ENCODE results near the gene COPS9. TPM values are rescaled to one million over a fixed set of nuclear protein-coding genes. Genes with fewer than 3 reads are reported as not detected.

COPS9 gene
- total RNA-seq, 1 experiment from 2014 or later: 473 TPM

DNA sequence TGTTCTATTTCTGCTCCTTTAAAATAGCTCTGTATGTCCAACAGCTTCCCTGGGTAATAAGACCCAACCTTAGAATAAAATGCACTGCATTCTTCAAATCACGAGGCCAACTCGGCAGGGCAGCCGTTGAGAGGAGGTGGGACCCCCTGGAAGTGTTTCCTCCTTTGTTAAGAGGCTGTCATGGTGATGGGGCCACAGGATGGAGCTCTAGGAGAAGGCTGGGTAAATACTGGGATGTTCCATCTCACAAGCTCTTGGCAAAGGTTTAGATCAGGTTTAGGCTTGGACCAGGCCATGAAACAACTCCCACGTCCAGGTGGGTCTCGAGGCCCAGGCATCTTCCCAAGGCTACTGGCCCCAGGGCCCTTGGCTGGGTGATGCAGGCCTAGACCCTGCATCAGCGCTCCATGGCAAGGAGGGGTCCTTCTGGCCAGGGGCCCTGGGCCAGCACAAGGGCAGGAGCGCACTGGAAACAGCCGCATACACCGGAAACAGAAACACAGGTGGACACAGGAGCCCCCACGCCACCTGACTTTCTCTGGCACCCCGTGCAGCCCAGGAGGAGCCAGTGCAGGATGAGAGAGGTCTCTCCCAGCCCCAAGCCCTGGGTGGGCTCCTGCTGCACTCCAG is 43.2 kb upstream of the COPS9 start:
- H2AFZ ChIP-seq (ENCODE audit: low read length): no peak overlapping the region
- H3K4me1 ChIP-seq (ENCODE audit: insufficient read depth, low read length): no peaks in the 10 kb centered on the region
- no peaks in the 10 kb centered on the region for H3K9me2 ChIP-seq (replicated peaks; ENCODE audit: low read length)
- ATAC-seq (no peak), DNase-seq (no peak)
- TF ChIP-seq EZH2phosphoT487 (IDR thresholded peaks at IDR 0.05; ENCODE audit: borderline replicate concordance, low read length) (no peak), CTCF (conservative IDR thresholded peaks at IDR 0.05; ENCODE audit: low read depth, low read length) (no peak), EZH2 (IDR thresholded peaks at IDR 0.05; ENCODE audit: low read length, unreplicated experiment) (no peak)
- POLR2A ChIA-PET (ENCODE audit: unreplicated experiment): no interaction called here
- intact Hi-C loops (cut with micrococcal nuclease): no loop called here
- CTCF ChIA-PET: no interaction called here
- no peaks in the 10 kb centered on the region for H3F3A ChIP-seq (ENCODE audit: low read length, unreplicated experiment)
- BruUV-seq (replicated peaks): no TSS peak
- no peak overlapping the region for H3K4me3 ChIP-seq (ENCODE audit: low read length)
- H3K36me3 ChIP-seq (ENCODE audit: low read depth, low read length): no peaks in the 10 kb centered on the region
- H3K27ac ChIP-seq (ENCODE audit: low read length): no peak overlapping the region
- peaks cover 87% of the 10 kb centered on the region for H3K27me3 ChIP-seq (ENCODE audit: low read length)
- H4K20me1 ChIP-seq (ENCODE audit: low read length): no peaks in the 10 kb centered on the region
- H3K4me2 ChIP-seq (ENCODE audit: low read length): no peak overlapping the region
- no peaks in the 10 kb centered on the region for H3K79me2 ChIP-seq (ENCODE audit: low read length)
- no peaks in the 10 kb centered on the region for H3K9me3 ChIP-seq (ENCODE audit: low read length)
- H3K9ac ChIP-seq (ENCODE audit: low read length): no peak overlapping the region

DNA sequence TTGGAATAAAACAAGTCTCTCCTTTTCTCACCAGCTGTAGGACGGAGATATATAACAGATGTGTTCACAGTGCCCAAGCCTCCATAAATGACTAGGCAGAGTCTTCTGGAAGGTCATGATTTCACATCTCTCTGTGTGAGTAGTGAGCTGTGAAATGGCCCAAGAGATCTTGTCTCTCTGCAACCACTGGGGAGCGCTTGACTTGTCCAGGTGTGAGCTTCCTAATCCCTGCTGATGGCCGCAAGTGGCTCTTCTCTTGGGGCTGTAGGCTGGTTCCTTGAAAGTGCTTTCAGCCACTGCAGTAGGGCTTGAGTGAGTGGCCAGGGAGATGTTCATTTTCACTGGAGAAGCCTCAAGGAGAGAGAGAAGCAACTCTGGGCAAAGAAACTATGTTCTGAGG is 42.5 kb upstream of the COPS9 start:
- H4K20me1 ChIP-seq (ENCODE audit: low read length): no peaks in the 10 kb centered on the region
- ATAC-seq (no peak), DNase-seq (no peak)
- no peaks in the 10 kb centered on the region for H3K9me3 ChIP-seq (ENCODE audit: low read length)
- ChIA-PET CTCF (no interaction called here), POLR2A (ENCODE audit: unreplicated experiment) (no interaction called here)
- no peaks in the 10 kb centered on the region for H3K79me2 ChIP-seq (ENCODE audit: low read length)
- H3K4me1 ChIP-seq (ENCODE audit: insufficient read depth, low read length): no peaks in the 10 kb centered on the region
- H3K4me2 ChIP-seq (ENCODE audit: low read length): no peak overlapping the region
- H3K9ac ChIP-seq (ENCODE audit: low read length): no peak overlapping the region
- no TSS peak for BruUV-seq (replicated peaks)
- no peaks in the 10 kb centered on the region for H3K36me3 ChIP-seq (ENCODE audit: low read depth, low read length)
- H3K4me3 ChIP-seq (ENCODE audit: low read length): no peak overlapping the region
- peaks cover 86% of the 10 kb centered on the region for H3K27me3 ChIP-seq (ENCODE audit: low read length)
- no peaks in the 10 kb centered on the region for H3F3A ChIP-seq (ENCODE audit: low read length, unreplicated experiment)
- no peak overlapping the region for H3K27ac ChIP-seq (ENCODE audit: low read length)
- no peak overlapping the region for H2AFZ ChIP-seq (ENCODE audit: low read length)
- intact Hi-C loops (cut with micrococcal nuclease): no loop called here
- no peaks in the 10 kb centered on the region for H3K9me2 ChIP-seq (replicated peaks; ENCODE audit: low read length)
- no peak for TF ChIP-seq EZH2 (IDR thresholded peaks at IDR 0.05; ENCODE audit: low read length, unreplicated experiment)
- no peak for TF ChIP-seq EZH2phosphoT487 (IDR thresholded peaks at IDR 0.05; ENCODE audit: borderline replicate concordance, low read length)
- no peak; the same call in 1 of the 2 replicates for TF ChIP-seq CTCF (conservative IDR thresholded peaks at IDR 0.05; ENCODE audit: low read depth, low read length)

DNA sequence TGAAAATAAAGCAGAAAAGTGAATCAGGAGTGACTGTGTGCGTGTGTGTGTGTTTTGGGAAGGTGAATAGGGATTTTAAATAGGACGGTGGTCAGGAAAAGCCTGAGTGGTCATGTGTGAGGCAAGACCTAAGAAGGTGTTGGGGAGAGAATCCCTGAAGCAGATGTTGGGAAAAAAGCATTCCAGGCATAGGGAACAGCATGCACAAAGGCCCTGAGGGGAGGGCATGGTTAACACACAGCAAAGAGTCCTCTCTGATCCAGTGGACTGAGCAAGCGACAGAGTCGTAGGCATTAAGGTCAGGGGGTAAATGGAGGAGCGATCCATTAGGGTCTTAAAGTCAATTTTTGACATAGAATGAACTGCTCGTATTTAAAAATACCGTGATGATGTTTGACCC is 38.4 kb upstream of the COPS9 start:
- ATAC-seq: no peak
- no peaks in the 10 kb centered on the region for H4K20me1 ChIP-seq (ENCODE audit: low read length)
- CTCF ChIA-PET: no interaction called here
- no peaks in the 10 kb centered on the region for H3K4me1 ChIP-seq (ENCODE audit: insufficient read depth, low read length)
- H3K36me3 ChIP-seq (ENCODE audit: low read depth, low read length): no peaks in the 10 kb centered on the region
- no peaks in the 10 kb centered on the region for H3K79me2 ChIP-seq (ENCODE audit: low read length)
- intact Hi-C loops (cut with micrococcal nuclease): no loop called here
- POLR2A ChIA-PET (ENCODE audit: unreplicated experiment): no interaction called here
- no peak overlapping the region for H3K9ac ChIP-seq (ENCODE audit: low read length)
- DNase-seq: no peak
- BruUV-seq (replicated peaks): no TSS peak
- TF ChIP-seq EZH2 (IDR thresholded peaks at IDR 0.05; ENCODE audit: low read length, unreplicated experiment): no peak
- no peak for TF ChIP-seq EZH2phosphoT487 (IDR thresholded peaks at IDR 0.05; ENCODE audit: borderline replicate concordance, low read length)
- no peak for TF ChIP-seq CTCF (conservative IDR thresholded peaks at IDR 0.05; ENCODE audit: low read depth, low read length)
- no peak overlapping the region for H3K4me2 ChIP-seq (ENCODE audit: low read length)
- no peak overlapping the region for H2AFZ ChIP-seq (ENCODE audit: low read length)
- no peak overlapping the region for H3K4me3 ChIP-seq (ENCODE audit: low read length)
- H3K9me2 ChIP-seq (replicated peaks; ENCODE audit: low read length): no peaks in the 10 kb centered on the region
- peaks cover 81% of the 10 kb centered on the region for H3K27me3 ChIP-seq (ENCODE audit: low read length)
- H3K9me3 ChIP-seq (ENCODE audit: low read length): no peaks in the 10 kb centered on the region
- H3F3A ChIP-seq (ENCODE audit: low read length, unreplicated experiment): no peaks in the 10 kb centered on the region
- H3K27ac ChIP-seq (ENCODE audit: low read length): no peak overlapping the region

Measured in PC-3 (cell line).